Activated naive CD4-positive, alpha-beta T cell treated with Interleukin-2 at 50 U/mL for 16 hours (primary cell): Measurements from ENCODE around the gene ZNF827.

Experiments used
- DNase-seq: peaks from one replicate; pipeline ENCODE4 v3.0.0-alpha.2; 2020

Gene ZNF827

DNA sequence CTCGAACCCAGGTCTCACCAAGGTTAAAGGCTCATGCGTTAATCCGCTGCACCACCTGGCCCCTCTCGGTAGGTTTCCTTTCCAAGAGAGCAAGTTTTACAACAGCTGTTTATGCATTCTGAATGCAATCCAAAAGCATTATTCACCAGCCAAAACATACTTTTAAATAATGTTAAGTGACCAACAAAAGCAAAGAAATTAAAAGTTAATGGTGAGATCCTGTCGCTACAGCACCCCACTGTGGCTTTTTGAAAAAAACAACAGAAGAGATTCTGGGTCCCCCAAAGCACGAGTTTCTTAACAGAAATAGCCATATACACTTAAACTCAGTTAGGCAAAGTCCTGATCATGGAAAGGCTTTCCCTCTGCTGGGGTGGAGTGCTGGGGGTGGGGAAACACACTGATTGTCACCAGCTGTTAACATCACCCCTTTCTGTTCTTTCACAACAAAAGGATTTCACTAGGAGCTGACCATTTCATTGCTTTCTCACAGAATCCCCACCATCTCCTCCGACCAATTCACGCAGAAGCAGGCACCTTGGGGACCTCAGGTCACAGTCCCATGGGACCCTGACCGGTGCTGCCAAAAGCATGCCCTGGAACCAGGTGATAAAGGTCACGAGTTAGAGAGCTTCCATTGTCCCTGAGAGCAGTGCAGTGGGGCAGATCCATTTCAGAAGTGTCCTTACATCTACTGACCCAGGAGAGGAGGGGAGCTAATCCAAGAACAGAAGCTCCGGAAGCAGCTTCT lies 51.2 kb downstream of the ZNF827 start:
- no peak for DNase-seq

- DNase-seq: no peak
Observed at GRCh38 chr4:145886871-145887240, 51.8 kb downstream of the ZNF827 start.

DNA sequence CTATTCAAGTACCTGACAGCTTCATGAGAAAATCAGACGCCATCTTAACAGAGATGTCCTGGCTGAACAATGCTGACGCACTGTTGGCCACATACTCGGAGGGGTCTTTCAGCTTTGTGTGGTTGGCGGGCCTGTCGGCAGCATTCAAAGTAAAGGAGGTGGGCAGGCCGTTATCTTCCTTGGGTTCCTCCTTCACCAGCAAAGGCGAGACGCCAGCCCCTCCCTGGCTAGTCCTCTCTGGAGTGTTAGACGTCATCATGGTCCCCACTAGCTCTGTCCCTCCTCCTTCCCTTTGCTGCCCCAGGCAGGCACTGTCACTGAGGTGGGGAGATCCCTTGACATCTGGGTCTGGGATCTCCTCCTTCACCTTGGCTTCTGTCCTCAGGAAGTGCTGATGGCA lies 53.0 kb downstream of the ZNF827 start:
- DNase-seq: no peak

GRCh38 chr4:145884775-145885174 lies 53.8 kb downstream of the ZNF827 start:
- DNase-seq: no peak

GRCh38 chr4:145883101-145883694 lies 55.4 kb downstream of the ZNF827 start:
- no peak for DNase-seq

GRCh38 chr4:145882604-145883003 lies 56.0 kb downstream of the ZNF827 start:
- no peak for DNase-seq

DNA sequence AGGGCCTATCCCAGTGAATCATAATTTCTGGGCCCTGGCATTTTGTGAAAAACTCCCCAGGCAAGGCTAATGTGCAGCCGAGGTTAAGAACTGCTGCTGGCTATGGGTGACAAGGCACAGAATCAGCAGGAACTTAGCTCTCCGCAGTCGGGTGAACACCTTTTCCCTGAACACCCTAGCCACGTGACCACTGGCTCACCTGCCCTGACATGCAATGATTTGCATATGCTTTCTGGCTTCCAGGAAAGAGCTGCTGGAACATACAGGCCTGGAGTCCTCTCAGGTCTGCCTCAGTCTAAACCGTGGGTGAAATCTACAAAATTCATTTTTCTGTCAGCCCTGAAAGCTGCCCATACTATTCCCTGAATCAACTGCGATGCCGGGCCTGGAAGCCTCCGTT lies 56.6 kb downstream of the ZNF827 start:
- no peak for DNase-seq

DNA sequence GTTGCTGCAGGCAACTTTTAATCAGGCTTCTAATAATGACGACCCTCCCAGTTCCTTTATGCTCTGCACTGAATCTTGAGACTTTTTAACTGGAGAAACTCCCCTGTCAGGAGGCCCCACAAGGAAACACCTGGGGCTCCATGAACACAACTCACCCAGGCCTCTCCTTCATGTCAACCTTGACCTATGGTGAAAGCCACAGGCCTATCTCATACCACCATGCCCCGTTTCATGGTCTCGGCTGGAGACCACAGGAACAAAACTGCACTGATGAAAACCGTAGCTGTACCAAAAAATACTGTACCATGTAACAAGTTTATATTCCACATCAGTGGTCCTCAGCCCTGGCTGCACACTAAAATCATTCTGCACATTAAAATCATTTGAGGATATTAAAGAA lies 57.0 kb downstream of the ZNF827 start:
- DNase-seq: no peak

DNA sequence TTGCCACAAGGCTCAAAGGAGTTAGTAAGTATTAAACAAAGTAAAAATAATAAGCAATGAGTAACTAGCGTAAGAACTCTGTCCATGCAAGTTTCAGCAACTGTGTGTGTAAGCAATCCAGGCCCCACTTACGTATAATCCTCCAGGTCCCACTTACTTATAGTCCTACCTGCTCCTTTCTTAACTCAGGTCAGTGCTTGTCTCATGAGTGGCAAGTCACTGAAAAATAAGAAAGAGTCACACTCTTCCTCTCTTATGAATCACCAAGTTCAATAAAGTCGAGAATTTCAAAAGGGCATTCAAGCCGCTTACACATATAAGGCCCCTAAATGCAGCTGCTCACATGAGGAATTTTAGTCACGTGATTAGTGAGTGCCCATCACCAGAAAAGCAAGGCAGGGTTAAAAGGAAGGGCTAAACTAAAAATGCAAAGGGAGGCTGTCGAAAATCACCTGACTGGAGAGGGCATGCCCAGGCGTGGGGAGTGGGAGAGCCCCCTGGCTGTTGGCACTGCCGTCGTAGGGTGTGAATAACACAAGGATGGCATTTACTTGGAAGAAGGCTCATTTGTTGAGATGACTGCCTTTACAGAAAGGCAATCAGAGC lies 58.2 kb downstream of the ZNF827 start:
- no peak for DNase-seq

GRCh38 chr4:145879598-145879997 lies 59.0 kb downstream of the ZNF827 start:
- no peak for DNase-seq

DNA sequence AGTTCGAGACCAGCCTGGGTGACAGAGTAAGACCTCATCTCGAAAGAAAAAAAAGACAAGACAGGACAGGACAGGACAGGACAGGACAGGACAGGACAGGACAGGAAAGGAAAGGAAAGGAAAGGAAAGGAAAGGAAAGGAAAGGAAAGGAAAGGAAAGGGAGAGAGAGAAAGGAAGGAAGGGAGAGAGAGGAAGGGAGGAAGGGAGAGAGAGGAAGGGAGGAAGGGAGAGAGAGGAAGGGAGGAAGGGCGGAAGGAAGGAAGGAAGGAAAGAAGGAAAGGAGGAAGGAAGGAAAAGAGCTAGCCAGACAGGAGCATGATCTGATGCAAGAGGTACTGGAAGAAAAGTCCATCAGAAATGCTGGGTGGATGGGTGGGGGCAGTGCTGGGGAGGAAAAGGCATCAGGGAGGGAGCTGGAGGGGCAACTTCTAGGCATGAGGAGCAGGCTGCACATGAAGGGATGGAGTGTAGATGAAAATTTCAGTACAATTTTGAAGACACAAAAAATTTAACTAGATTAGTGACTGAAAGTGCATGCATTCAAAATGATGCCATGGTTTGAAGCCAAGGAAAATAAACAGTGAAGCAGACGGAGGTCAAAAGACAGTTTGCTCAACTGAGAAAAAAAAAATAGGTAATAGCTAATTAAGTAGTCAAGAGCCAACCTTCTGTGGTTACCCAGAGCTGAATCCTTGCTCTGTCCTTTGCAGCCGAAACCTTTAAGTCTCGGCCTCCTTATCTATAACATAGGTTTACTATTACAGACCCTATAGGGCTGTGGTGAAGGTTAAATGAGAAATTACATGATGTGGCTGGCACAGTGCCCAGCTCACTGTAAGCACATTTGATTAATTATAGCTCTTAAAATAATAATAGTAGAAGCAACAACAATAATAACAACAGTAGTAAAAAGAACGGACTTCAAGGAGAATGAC lies 59.9 kb downstream of the ZNF827 start:
- DNase-seq: no peak

GRCh38 chr4:145876531-145877180 lies 62.0 kb downstream of the ZNF827 start:
- DNase-seq: no peak

- no peak for DNase-seq
Observed at GRCh38 chr4:145873901-145874300, 64.7 kb downstream of the ZNF827 start.

GRCh38 chr4:145871209-145871608 lies 67.4 kb downstream of the ZNF827 start:
- no peak for DNase-seq

GRCh38 chr4:145870155-145871020 lies 68.2 kb downstream of the ZNF827 start:
- DNase-seq: no peak

- DNase-seq: no peak
Observed at GRCh38 chr4:145868637-145869409, 69.8 kb downstream of the ZNF827 start.

- no peak for DNase-seq
Observed at GRCh38 chr4:145867406-145867805, 71.2 kb downstream of the ZNF827 start.

- DNase-seq: no peak
Observed at GRCh38 chr4:145866991-145867390, 71.6 kb downstream of the ZNF827 start.

DNA sequence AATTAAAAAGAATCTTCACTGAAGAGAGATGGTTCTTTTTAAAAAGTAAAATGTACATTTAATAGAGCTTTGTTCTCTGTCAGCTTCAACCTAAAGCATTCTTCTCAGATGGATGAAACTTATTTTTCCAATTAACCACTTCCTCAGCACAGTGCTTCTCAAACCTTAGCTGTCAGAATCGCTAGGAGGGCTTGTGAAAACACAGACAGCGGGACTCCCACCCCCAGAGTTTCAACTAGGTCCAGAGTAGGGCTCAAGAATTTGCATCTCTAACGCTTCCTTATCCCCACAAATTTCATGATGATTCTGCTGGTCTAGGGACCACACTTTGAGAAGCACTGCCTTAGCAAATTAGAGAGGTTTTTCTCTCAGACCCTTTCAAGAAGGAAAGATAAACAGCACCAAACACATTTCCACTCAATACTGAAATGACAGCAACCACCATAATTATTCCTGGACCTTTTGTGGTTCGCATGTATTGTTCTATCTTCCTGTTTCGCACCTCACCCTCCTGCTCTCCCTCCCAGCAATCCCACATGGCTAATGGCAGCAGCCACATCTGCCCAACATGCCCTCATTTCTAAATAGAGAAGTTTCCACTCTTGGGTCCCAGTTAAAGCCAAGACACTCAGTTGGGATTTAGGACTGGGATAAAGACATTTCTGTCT lies 73.2 kb downstream of the ZNF827 start:
- DNase-seq: no peak

GRCh38 chr4:145863191-145863590 lies 75.4 kb downstream of the ZNF827 start:
- DNase-seq: no peak
